COR-L47 (cell line): ENCODE data around the gene GOLGA1.
A peak's percentile ranks its signal among the peaks of the same experiment; 100 is the strongest.
"Not testable (repeated sequence)": the region's sequence is repeated elsewhere in the genome, so short reads cannot be mapped to it uniquely, and the experiment has no call there.

Experiments
- DNase-seq: peaks from one replicate; lab custom pipeline; 2025; lab: John Stamatoyannopoulos, UW

The GOLGA1 gene

GRCh38 chr9:124858330-124859046 lies 82.4 kb downstream of the GOLGA1 start:
- no peak for DNase-seq

GRCh38 chr9:124857533-124858162 lies 83.2 kb downstream of the GOLGA1 start:
- no peak for DNase-seq

GRCh38 chr9:124855944-124856765 lies 84.7 kb downstream of the GOLGA1 start:
- DNase-seq, result no peak

DNA sequence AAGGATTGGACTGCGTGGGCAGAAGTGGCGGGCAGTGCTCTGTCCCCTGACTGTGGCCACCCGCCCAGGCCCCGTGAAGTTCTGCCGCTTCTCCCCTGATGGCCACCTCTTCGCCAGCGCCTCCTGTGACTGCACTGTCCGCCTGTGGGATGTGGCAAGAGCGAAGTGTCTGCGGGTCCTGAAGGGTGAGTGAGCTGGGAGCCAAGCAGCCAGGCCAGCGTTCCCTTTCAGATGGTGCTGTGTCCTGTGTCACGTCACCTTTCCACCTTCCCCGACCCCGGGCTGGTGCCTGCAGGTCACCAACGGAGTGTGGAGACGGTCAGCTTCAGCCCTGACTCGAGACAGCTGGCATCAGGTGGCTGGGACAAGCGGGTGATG lies 85.3 kb downstream of the GOLGA1 start:
- DNase-seq, result no peak

- DNase-seq, result no peak
Measured at GRCh38 chr9:124854822-124855221, 86.1 kb downstream of the GOLGA1 start.

GRCh38 chr9:124854161-124854560 lies 86.7 kb downstream of the GOLGA1 start:
- DNase-seq, result no peak

- no peak for DNase-seq
Measured at GRCh38 chr9:124853605-124854143, 87.2 kb downstream of the GOLGA1 start.

GRCh38 chr9:124852829-124853531 lies 87.9 kb downstream of the GOLGA1 start, which contains the start of gene WDR38:
Gene WDR38, plus strand, starts transcription at chr9:124853460. Its CDS starts 72 bp downstream, at chr9:124853532.
- DNase-seq, result peak; percentile 69

GRCh38 chr9:124852121-124852828 lies 88.6 kb downstream of the GOLGA1 start:
- no peak for DNase-seq

DNA sequence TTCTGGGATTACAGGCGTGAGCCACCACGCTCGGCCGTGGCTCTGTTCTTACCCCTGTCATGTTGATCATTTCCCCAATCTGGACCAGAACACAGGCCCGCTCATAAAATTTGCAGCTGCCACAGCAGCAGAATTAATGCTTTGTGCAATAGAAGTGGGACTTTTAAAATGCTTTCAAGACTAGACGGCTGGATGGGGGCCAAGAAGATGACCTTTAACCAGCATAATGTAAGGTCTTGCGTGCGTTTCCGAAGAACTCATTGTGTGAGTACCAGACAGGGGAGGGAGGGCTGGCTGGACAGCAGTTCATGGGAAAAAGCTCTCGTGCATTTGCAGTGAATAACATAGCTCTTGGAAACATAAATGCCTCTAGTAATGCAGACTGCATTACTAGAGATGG lies 91.1 kb downstream of the GOLGA1 start:
- DNase-seq, result no peak

DNA sequence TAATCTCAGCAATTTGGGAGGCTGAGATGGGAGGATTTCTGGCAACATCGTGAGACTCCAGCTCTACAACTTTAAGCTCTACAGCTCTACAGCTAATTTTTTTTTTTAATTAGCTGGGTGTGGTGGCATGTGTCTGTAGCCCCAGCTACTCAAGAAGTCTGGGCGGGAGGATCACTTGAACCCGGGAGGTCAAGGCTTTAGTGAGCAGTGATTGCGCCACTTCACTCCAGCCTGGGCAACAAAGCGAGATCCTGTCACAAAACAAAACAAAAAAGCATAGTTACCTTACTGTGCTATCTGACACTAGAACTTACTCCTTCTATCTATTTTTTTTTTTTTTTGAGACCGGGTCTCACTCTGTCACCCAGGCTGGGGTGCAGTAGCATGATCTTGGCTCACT lies 93.9 kb downstream of the GOLGA1 start:
- no peak for DNase-seq

- DNase-seq, result not testable (repeated sequence)
Measured at GRCh38 chr9:124846467-124846866, 94.4 kb downstream of the GOLGA1 start.

- no peak for DNase-seq
Measured at GRCh38 chr9:124844291-124844690, 96.6 kb downstream of the GOLGA1 start.

DNA sequence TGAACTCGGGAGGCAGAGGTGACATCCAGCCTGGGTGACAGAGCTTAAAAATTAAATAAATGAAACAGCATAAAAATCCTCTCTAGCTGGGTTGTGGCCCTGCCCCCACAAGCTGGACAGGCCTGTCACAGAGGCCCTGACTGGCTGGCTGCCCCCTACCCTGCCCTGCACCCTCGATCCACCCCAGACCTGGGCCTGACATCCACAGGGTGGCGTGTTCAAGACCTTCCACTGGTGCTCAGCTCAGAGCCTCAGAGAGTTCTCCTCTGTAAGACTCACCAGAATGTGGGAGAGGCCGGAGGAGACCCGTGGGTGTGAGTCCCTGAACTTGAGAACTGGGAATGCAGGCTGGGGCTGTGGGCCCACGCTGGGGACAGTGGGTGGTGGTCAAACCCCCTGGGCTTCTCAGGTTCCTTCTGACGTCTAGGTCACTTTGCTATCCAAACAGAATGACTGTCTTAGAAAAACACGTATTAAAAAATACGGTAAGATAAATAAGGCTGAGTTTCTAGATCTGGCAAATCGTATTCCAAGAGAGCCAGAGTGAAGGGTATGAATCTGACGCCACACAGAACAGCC lies 97.3 kb downstream of the GOLGA1 start:
- no peak for DNase-seq

GRCh38 chr9:124841075-124841821 lies 99.6 kb downstream of the GOLGA1 start:
- DNase-seq, result no peak

- no peak for DNase-seq
Measured at GRCh38 chr9:124840300-124840833, 100.5 kb downstream of the GOLGA1 start.

DNA sequence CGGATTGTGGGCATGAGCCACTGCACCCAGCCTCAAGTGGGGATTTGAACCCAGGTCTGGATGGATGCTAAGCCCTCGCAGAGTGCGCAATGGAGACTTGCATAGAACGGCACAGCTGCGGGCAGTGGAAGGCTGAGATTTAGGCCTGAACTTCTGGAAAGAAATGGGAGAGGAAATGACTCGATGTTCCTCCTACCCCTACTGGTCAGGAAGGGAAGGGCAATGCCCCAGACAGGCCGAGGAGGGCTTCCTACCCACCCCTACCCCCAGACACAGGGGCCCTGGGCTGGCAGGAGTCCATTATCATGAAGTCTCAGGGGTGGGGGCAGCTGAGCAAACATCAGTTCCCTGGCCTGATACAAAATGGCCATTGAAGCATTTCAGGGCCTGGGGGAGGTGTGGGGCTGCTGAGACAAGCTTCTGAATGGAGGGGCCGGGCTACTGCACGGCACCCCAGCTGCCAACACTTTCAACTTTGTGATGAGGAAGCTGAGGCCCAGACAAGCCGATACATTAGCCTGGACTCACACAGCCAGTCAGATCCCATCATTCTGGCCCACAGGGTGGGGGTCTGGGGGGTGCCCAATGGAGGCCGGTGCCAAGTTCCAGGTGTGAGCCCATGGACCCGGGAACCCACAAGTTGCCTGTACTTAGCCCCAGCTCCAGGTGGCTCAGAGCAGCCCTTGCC lies 101.1 kb downstream of the GOLGA1 start:
- peak; percentile 72 for DNase-seq

- not testable (repeated sequence) for DNase-seq
Measured at GRCh38 chr9:124838567-124839275, 102.2 kb downstream of the GOLGA1 start.

DNA sequence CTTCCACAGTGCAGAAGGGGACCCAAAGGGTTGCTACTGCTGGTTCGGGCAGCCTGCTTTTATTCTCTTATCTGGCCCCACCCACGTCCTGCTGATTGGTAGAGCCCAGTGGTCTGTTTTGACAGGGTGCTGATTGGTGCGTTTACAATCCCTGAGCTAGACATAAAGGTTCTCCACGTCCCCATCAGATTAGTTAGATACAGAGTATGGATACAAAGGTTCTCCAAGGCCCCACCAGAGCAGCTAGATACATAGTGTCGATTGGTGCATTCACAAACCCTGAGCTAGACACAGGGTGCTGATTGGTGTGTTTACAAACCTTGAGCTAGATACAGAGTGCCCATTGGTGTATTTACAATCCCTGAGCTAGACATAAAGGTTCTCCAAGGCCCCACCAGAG lies 102.8 kb downstream of the GOLGA1 start:
- not testable (repeated sequence) for DNase-seq
